CD4-positive, alpha-beta T cell treated with Interleukin-17A for 4 hours (primary cell): Measurements from ENCODE around the gene DLG2.

ENCODE experiments used
- DNase-seq: peaks from one replicate; pipeline ENCODE4 v3.0.0-alpha.2; 2020; ENCODE audit warnings: mixed read lengths

DLG2 gene

GRCh38 chr11:84536456-84536855 is 1090.7 kb downstream of the DLG2 start:
- DNase-seq: no peak

- DNase-seq: no peak
These were observed 1094.8 kb downstream of the DLG2 start for GRCh38 chr11:84532364-84532763.

GRCh38 chr11:84526250-84526649 is 1100.9 kb downstream of the DLG2 start:
- no peak for DNase-seq

GRCh38 chr11:84524422-84525051 is 1102.6 kb downstream of the DLG2 start:
- DNase-seq: no peak

- no peak for DNase-seq
These were observed 1104.8 kb downstream of the DLG2 start for GRCh38 chr11:84522331-84522730.

GRCh38 chr11:84518631-84519183 is 1108.4 kb downstream of the DLG2 start:
- DNase-seq: no peak

GRCh38 chr11:84514436-84514835 is 1112.7 kb downstream of the DLG2 start:
- DNase-seq: no peak

- DNase-seq: no peak
These were observed 1123.6 kb downstream of the DLG2 start for GRCh38 chr11:84503503-84503902.

GRCh38 chr11:84501750-84502149 is 1125.4 kb downstream of the DLG2 start:
- DNase-seq: no peak

GRCh38 chr11:84497981-84498411 is 1129.1 kb downstream of the DLG2 start:
- DNase-seq: no peak

GRCh38 chr11:84497181-84497580 is 1130.0 kb downstream of the DLG2 start:
- no peak for DNase-seq

GRCh38 chr11:84496122-84496521 is 1131.0 kb downstream of the DLG2 start:
- DNase-seq: no peak

GRCh38 chr11:84480131-84480530 is 1147.0 kb downstream of the DLG2 start:
- DNase-seq: no peak

- no peak for DNase-seq
These were observed 1150.6 kb downstream of the DLG2 start for GRCh38 chr11:84476581-84476980.

- DNase-seq: no peak
These were observed 1155.6 kb downstream of the DLG2 start for GRCh38 chr11:84471501-84471900.

- DNase-seq: no peak
These were observed 1158.9 kb downstream of the DLG2 start for GRCh38 chr11:84468235-84468634.

- DNase-seq: no peak
These were observed 1162.1 kb downstream of the DLG2 start for GRCh38 chr11:84465040-84465439.

- DNase-seq: no peak
These were observed 1171.5 kb downstream of the DLG2 start for GRCh38 chr11:84455691-84456090.

- no peak for DNase-seq
These were observed 1174.9 kb downstream of the DLG2 start for GRCh38 chr11:84452211-84452610.

GRCh38 chr11:84438565-84438964 is 1188.6 kb downstream of the DLG2 start:
- DNase-seq: no peak

- no peak for DNase-seq
These were observed 1189.8 kb downstream of the DLG2 start for GRCh38 chr11:84437071-84437980.

GRCh38 chr11:84430661-84431060 is 1196.5 kb downstream of the DLG2 start:
- DNase-seq: no peak

GRCh38 chr11:84425673-84426072 is 1201.5 kb downstream of the DLG2 start:
- DNase-seq: no peak

- DNase-seq: no peak
These were observed 1206.9 kb downstream of the DLG2 start for GRCh38 chr11:84420271-84420670.
